ENCODE measurements around the gene KIF27.

GRCh38 chr9:83935276-83935935 is 14.2 kb upstream of the KIF27 start:
- TF ChIP-seq CTCF (conservative IDR thresholded peaks at IDR 0.05; ENCODE audit: low read depth, low read length), result no peak
- TF ChIP-seq EZH2 (IDR thresholded peaks at IDR 0.05; ENCODE audit: borderline replicate concordance, low read depth, low read length, poor library complexity, severe bottlenecking), result no peak

Measured in A673 (cell line).